22Rv1 (cell line): ENCODE data around the gene PRKACB.
"Not testable (repeated sequence)": the region's sequence is repeated elsewhere in the genome, so short reads cannot be mapped to it uniquely, and the experiment has no call there.

Experiments used
- H3K27ac ChIP-seq: fragments of 450-650 bp; 2 replicates; pipeline ENCODE4 v1.5.1; 2017
- ZFX ChIP-seq: fragments of 450-650 bp; IDR thresholded peaks from 2 replicates; pipeline ENCODE4 v1.6.1; 2017; ENCODE audit warnings: antibody characterized with exemption, borderline replicate concordance
- TF ChIP-seq, protein P1 (sequence below): fragments of 450-650 bp; IDR thresholded peaks from 2 replicates; pipeline ENCODE4 v1.5.1; 2017; ENCODE audit warnings: mild to moderate bottlenecking

PRKACB gene

GRCh38 chr1:84143796-84144565 lies at the start of gene PRKACB:
Gene PRKACB, plus strand, starts transcription at chr1:84144271. Its CDS starts 91 bp downstream, at chr1:84144362.
- TF ChIP-seq ZFX: no peak
- TF ChIP-seq, protein P1, sequence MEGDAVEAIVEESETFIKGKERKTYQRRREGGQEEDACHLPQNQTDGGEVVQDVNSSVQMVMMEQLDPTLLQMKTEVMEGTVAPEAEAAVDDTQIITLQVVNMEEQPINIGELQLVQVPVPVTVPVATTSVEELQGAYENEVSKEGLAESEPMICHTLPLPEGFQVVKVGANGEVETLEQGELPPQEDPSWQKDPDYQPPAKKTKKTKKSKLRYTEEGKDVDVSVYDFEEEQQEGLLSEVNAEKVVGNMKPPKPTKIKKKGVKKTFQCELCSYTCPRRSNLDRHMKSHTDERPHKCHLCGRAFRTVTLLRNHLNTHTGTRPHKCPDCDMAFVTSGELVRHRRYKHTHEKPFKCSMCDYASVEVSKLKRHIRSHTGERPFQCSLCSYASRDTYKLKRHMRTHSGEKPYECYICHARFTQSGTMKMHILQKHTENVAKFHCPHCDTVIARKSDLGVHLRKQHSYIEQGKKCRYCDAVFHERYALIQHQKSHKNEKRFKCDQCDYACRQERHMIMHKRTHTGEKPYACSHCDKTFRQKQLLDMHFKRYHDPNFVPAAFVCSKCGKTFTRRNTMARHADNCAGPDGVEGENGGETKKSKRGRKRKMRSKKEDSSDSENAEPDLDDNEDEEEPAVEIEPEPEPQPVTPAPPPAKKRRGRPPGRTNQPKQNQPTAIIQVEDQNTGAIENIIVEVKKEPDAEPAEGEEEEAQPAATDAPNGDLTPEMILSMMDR: no peak
- H3K27ac ChIP-seq: peak within 1 kb of the TSS; percentile 47

- no peak overlapping the region for H3K27ac ChIP-seq
- no peak for TF ChIP-seq ZFX
- TF ChIP-seq, protein P1: no peak
Measured at GRCh38 chr1:84095308-84095707, 48.8 kb upstream of the PRKACB start.

DNA sequence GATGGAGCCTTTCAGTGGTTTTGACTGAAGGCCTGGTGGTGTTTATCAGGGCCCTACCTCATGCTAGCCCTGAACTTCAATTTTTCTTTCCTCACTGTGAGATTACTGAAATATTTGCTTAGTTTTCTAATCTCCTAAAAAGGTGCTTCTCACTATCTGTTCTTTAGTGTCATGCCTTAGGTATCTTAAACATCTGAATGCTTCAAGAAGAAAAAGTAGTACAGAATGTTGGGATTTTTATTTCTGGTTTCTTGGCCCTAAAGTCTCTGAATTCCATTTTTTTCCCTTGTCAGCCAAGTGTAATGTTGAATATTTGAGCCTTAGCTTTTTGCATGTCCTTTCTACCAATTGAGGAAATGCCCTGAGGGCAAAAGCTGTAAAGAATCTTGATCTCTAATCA lies 47.9 kb upstream of the PRKACB start:
- H3K27ac ChIP-seq: no peak overlapping the region
- TF ChIP-seq, protein P1: no peak
- TF ChIP-seq ZFX: no peak

- TF ChIP-seq ZFX: no peak
- TF ChIP-seq, protein P1: no peak
- H3K27ac ChIP-seq: no peak overlapping the region
Measured at GRCh38 chr1:84101204-84101603, 42.9 kb upstream of the PRKACB start.

GRCh38 chr1:84103197-84103992 lies 40.7 kb upstream of the PRKACB start:
- H3K27ac ChIP-seq: no peak overlapping the region
- TF ChIP-seq, protein P1: no peak
- no peak for TF ChIP-seq ZFX

DNA sequence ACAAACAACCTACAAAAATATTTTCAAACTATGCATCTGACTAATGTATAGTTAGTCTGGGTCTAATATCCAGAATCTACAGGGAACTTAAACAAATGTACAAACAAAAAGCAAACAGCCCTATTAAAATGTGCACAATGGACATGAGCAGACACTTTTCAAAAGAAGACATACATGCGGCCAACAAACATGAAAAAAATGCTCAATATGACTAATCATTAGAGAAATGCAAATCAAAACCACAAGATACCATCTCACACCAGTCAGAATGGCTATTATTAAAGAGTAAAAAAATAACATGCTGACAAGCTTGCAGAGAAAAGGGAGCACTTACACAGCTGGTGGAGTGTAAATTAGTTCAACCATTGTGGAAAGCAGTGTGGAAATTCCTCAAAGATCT lies 36.5 kb upstream of the PRKACB start:
- H3K27ac ChIP-seq: not testable (repeated sequence)

- no peak overlapping the region for H3K27ac ChIP-seq
- TF ChIP-seq, protein P1: no peak
- no peak for TF ChIP-seq ZFX
Measured at GRCh38 chr1:84107955-84108354, 36.1 kb upstream of the PRKACB start.
